Measurements from ENCODE around the gene SEPTIN1. TPM values are rescaled to one million over a fixed set of nuclear protein-coding genes. Genes with fewer than 3 reads are reported as not detected.

The SEPTIN1 gene
- total and polyA plus RNA-seq, 2 experiments from 2014 or later: 1.5 TPM; not detected in 1

DNA sequence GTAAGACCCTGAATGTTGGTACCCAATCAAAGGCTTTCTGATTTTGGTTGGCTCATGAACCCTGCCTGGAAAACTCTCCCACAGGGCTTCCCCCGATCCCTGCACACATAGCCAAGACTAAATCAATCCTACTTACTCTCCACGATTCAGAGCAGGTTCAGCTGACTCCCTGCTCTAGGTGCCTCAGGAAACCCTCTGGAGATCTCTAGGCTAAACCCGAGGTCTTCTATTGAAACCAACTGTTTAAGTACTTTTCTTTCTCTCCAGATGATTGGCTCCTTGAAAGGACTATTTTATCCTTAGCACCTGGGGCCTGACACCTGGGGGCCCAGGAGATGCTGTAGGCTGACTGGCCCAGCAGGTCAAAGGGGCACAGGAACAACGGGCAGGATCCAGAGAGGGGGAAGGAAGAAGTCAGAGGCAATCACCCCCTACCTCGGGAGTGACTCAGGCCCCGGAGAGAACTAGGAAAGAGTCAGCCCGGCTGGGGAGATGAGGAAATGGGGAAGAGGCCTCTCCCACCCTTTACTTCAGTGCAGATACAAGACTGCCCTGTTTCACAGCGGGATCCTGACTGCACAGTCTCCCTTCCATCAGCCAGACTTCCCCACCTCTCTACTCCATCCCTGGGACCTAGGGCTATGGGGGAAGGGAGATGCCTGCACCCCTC, 14.1 kb downstream of the SEPTIN1 start:
- DNase-seq (ENCODE audit: low spot score): peak; percentile 71
- Histone ChIP-seq H2AFZ (no peak overlapping the region), H3K27me3 (no peaks in the 10 kb centered on the region), H4K20me1 (ENCODE audit: insufficient read depth, poor library complexity, severe bottlenecking) (peaks cover 47% of the 10 kb centered on the region), H3K9me2 (replicated peaks; ENCODE audit: insufficient read depth) (no peaks in the 10 kb centered on the region), H3K4me1 (ENCODE audit: insufficient read depth) (peaks cover 12% of the 10 kb centered on the region), H3K36me3 (replicated peaks; ENCODE audit: insufficient read depth, low read depth) (no peaks in the 10 kb centered on the region), H3K9me3 (ENCODE audit: low read depth) (no peaks in the 10 kb centered on the region), H3K4me3 (peak overlapping the region; percentile 85), H3K4me2 (peak overlapping the region; percentile 96), H3K79me2 (peaks cover 66% of the 10 kb centered on the region), H3K27ac (peak overlapping the region; percentile 68)
- TF ChIP-seq EZH2phosphoT487 (IDR thresholded peaks at IDR 0.05; ENCODE audit: low read depth, severe bottlenecking, unreplicated experiment): no peak
- no peak for TF ChIP-seq EZH2 (IDR thresholded peaks at IDR 0.05; ENCODE audit: borderline replicate concordance)
- TF ChIP-seq, protein P1, sequence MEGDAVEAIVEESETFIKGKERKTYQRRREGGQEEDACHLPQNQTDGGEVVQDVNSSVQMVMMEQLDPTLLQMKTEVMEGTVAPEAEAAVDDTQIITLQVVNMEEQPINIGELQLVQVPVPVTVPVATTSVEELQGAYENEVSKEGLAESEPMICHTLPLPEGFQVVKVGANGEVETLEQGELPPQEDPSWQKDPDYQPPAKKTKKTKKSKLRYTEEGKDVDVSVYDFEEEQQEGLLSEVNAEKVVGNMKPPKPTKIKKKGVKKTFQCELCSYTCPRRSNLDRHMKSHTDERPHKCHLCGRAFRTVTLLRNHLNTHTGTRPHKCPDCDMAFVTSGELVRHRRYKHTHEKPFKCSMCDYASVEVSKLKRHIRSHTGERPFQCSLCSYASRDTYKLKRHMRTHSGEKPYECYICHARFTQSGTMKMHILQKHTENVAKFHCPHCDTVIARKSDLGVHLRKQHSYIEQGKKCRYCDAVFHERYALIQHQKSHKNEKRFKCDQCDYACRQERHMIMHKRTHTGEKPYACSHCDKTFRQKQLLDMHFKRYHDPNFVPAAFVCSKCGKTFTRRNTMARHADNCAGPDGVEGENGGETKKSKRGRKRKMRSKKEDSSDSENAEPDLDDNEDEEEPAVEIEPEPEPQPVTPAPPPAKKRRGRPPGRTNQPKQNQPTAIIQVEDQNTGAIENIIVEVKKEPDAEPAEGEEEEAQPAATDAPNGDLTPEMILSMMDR (IDR thresholded peaks at IDR 0.05; ENCODE audit: poor library complexity): no peak
- 9% methylated on average over 8 of the region's 8 CpGs for WGBS (ENCODE audit: low lambda C conversion rate, missing lambda C conversion rate)

DNA sequence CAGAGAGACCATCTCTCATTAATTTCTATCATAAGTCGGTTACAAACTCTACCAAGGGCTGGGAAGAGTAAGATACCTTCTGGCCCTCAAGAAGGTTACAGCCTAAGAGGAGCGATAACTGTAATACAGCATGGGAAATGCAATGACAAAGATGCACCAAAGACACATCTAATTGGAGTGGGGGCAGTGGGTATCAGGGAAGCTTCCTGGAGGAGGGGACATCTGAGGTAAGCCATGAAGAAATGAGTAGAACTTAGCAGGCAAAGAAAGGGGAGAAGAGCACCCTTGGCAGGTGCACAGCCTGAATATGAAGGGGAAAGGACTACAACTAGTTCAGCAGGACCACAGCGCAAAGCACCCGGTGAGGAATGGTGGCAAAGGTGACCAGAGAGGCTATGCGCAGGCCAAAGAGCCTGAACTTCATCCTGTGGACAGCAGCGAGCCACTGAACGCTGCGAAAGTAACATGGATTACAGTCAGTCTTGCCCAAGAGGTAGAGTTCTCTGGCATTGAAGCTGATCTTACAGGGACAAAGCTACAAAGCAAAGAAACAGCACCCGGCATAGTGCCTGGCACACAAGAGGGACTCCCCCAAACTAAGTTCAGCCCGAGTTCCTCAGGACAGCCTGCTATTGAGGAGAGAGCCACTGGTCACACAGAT, 14.9 kb downstream of the SEPTIN1 start:
- DNase-seq (ENCODE audit: low spot score): peak; percentile 10
- Histone ChIP-seq H3K27me3 (no peaks in the 10 kb centered on the region), H3K9me2 (replicated peaks; ENCODE audit: insufficient read depth) (no peaks in the 10 kb centered on the region), H4K20me1 (ENCODE audit: insufficient read depth, poor library complexity, severe bottlenecking) (peaks cover 50% of the 10 kb centered on the region), H3K9me3 (ENCODE audit: low read depth) (no peaks in the 10 kb centered on the region), H3K4me2 (peak overlapping the region; percentile 96), H3K27ac (peak overlapping the region; percentile 68), H3K4me1 (ENCODE audit: insufficient read depth) (peaks cover 12% of the 10 kb centered on the region), H3K4me3 (peak overlapping the region; percentile 85), H3K79me2 (peaks cover 74% of the 10 kb centered on the region), H3K36me3 (replicated peaks; ENCODE audit: insufficient read depth, low read depth) (no peaks in the 10 kb centered on the region), H2AFZ (no peak overlapping the region)
- TF ChIP-seq EZH2phosphoT487 (IDR thresholded peaks at IDR 0.05; ENCODE audit: low read depth, severe bottlenecking, unreplicated experiment) (no peak), EZH2 (IDR thresholded peaks at IDR 0.05; ENCODE audit: borderline replicate concordance) (no peak)
- TF ChIP-seq, protein P1 (IDR thresholded peaks at IDR 0.05; ENCODE audit: poor library complexity): no peak
- 89% methylated on average over 10 of the region's 10 CpGs for WGBS (ENCODE audit: low lambda C conversion rate, missing lambda C conversion rate)

DNA sequence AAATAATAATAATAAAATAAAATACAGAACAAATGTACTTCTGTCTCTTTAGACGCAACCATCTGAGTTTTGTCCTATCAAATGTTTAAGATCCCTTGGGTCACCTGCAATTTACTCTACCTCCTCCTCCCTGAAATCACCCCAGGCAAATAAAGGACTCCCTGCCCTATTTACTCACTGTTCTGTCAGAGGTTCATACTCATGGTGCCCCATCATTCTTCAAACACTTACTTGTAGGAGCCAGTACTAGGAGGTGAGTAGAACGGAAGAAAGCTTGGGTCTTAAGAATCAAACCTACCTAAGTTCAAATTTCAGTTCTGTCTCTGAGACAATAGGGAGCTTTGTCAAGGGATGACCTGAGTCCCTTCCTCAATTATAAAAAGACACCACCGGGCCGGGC, 15.8 kb downstream of the SEPTIN1 start:
- no peaks in the 10 kb centered on the region for H3K9me2 ChIP-seq (replicated peaks; ENCODE audit: insufficient read depth)
- H2AFZ ChIP-seq: no peak overlapping the region
- TF ChIP-seq EZH2phosphoT487 (IDR thresholded peaks at IDR 0.05; ENCODE audit: low read depth, severe bottlenecking, unreplicated experiment) (no peak), EZH2 (IDR thresholded peaks at IDR 0.05; ENCODE audit: borderline replicate concordance) (no peak)
- TF ChIP-seq, protein P1 (IDR thresholded peaks at IDR 0.05; ENCODE audit: poor library complexity): no peak
- peaks cover 50% of the 10 kb centered on the region for H4K20me1 ChIP-seq (ENCODE audit: insufficient read depth, poor library complexity, severe bottlenecking)
- peak overlapping the region; percentile 96 for H3K4me2 ChIP-seq
- H3K27me3 ChIP-seq: no peaks in the 10 kb centered on the region
- no peaks in the 10 kb centered on the region for H3K36me3 ChIP-seq (replicated peaks; ENCODE audit: insufficient read depth, low read depth)
- peaks cover 11% of the 10 kb centered on the region for H3K4me1 ChIP-seq (ENCODE audit: insufficient read depth)
- peaks cover 84% of the 10 kb centered on the region for H3K79me2 ChIP-seq
- no peak overlapping the region for H3K27ac ChIP-seq
- no peaks in the 10 kb centered on the region for H3K9me3 ChIP-seq (ENCODE audit: low read depth)
- WGBS (ENCODE audit: low lambda C conversion rate, missing lambda C conversion rate): 87% methylated on average over 4 of the region's 4 CpGs
- DNase-seq (ENCODE audit: low spot score): no peak
- H3K4me3 ChIP-seq: no peak overlapping the region
